ENCODE results near the gene GPC6. TPM values are rescaled to one million over a fixed set of nuclear protein-coding genes. Genes with fewer than 3 reads are reported as not detected.
"Not testable (repeated sequence)": the region's sequence is repeated elsewhere in the genome, so short reads cannot be mapped to it uniquely, and the experiment has no call there.

GPC6 gene
- total and polyA plus RNA-seq, 9 of the 15 experiments (the other 6 are each of a cell fraction or from before 2014, with no cell fraction given): under 0.01 to 0.20 (median 0.01) TPM; not detected in 4

- H2AFZ ChIP-seq (ENCODE audit: low read depth, low read length); DNase-seq (ENCODE audit: extremely low read depth in 1 of 4, low spot score in 3 of 4); CTCF ChIA-PET (ENCODE audit: low intra/inter-chr PET ratio); H3K27me3 ChIP-seq (ENCODE audit: control insufficient read depth in 2 of 2, insufficient read depth in 2 of 2, low read length in 2 of 2); H3K9me3 ChIP-seq (replicated peaks; ENCODE audit: control insufficient read depth, insufficient read depth, low read depth, low read length); BruUV-seq (replicated peaks); H3K4me2 ChIP-seq (ENCODE audit: insufficient read depth, low read length); H4K20me1 ChIP-seq (replicated peaks; ENCODE audit: control insufficient read depth, insufficient read depth, low read length); H3K9ac ChIP-seq (ENCODE audit: insufficient read depth in 1 of 2, low read depth in 2 of 2, low read length in 2 of 2); POLR2A ChIA-PET; H3K4me1 ChIP-seq (replicated peaks in 1 of 2; ENCODE audit: control insufficient read depth in 2 of 2, insufficient read depth in 2 of 2, low read length in 2 of 2); ATAC-seq; H3K36me3 ChIP-seq (ENCODE audit: control insufficient read depth, insufficient read depth, low read length); intact Hi-C loops (cut with micrococcal nuclease); H3K79me2 ChIP-seq (ENCODE audit: control insufficient read depth, insufficient read depth, low read length); FAIRE-seq; H3K4me3 ChIP-seq; H3K27ac ChIP-seq (ENCODE audit: extremely low read depth, low read depth, low read length); H3K9me1 ChIP-seq (ENCODE audit: control insufficient read depth, insufficient read depth, low read length): not testable (repeated sequence)
- 0% methylated on average over 3 of the region's 21 CpGs for WGBS (ENCODE audit: insufficient coverage, low coverage, missing lambda C conversion rate)
- in situ Hi-C loops (cut with MboI): loop anchor here (25.0 kb wide), 1 partner anchor 309 kb away; no protein-coding TSS in a partner anchor
These were observed 269.5 kb downstream of the GPC6 start for GRCh38 chr13:93496117-93496516.

- no peaks in the 10 kb centered on the region for H3K79me2 ChIP-seq (ENCODE audit: control insufficient read depth, insufficient read depth, low read length)
- POLR2A ChIA-PET: no interaction called here
- DNase-seq (ENCODE audit: extremely low read depth in 1 of 4, low spot score in 3 of 4): no peak
- WGBS (ENCODE audit: insufficient coverage, low coverage, missing lambda C conversion rate): 1% methylated on average over 7 of the region's 8 CpGs
- H3K4me1 ChIP-seq (replicated peaks in 1 of 2; ENCODE audit: control insufficient read depth in 2 of 2, insufficient read depth in 2 of 2, low read length in 2 of 2): no peaks in the 10 kb centered on the region
- intact Hi-C loops (cut with micrococcal nuclease): no loop called here
- H4K20me1 ChIP-seq (replicated peaks; ENCODE audit: control insufficient read depth, insufficient read depth, low read length): no peaks in the 10 kb centered on the region
- in situ Hi-C loops (cut with MboI): loop anchor here (25.0 kb wide), 1 partner anchor 310 kb away; no protein-coding TSS in a partner anchor
- no peaks in the 10 kb centered on the region for H3K27me3 ChIP-seq (ENCODE audit: control insufficient read depth in 2 of 2, insufficient read depth in 2 of 2, low read length in 2 of 2)
- H3K27ac ChIP-seq (ENCODE audit: extremely low read depth, low read depth, low read length): no peak overlapping the region
- no peak for FAIRE-seq
- H2AFZ ChIP-seq (ENCODE audit: low read depth, low read length): no peak overlapping the region
- no peak for ATAC-seq
- no peaks in the 10 kb centered on the region for H3K36me3 ChIP-seq (ENCODE audit: control insufficient read depth, insufficient read depth, low read length)
- no TSS peak for BruUV-seq (replicated peaks)
- no peaks in the 10 kb centered on the region for H3K9me1 ChIP-seq (ENCODE audit: control insufficient read depth, insufficient read depth, low read length)
- H3K4me3 ChIP-seq: no peak overlapping the region
- H3K9me3 ChIP-seq (replicated peaks; ENCODE audit: control insufficient read depth, insufficient read depth, low read depth, low read length): no peaks in the 10 kb centered on the region
- no peak overlapping the region for H3K9ac ChIP-seq (ENCODE audit: insufficient read depth in 1 of 2, low read depth in 2 of 2, low read length in 2 of 2)
- no peak overlapping the region for H3K4me2 ChIP-seq (ENCODE audit: insufficient read depth, low read length)
- CTCF ChIA-PET (ENCODE audit: low intra/inter-chr PET ratio): no interaction called here
- TF ChIP-seq TRIM25 (IDR thresholded peaks at IDR 0.05; ENCODE audit: borderline replicate concordance): no peak
- no peak for TF ChIP-seq CREB3 (tag; conservative IDR thresholded peaks at IDR 0.05; ENCODE audit: low read depth)
- no peak for TF ChIP-seq ZNF655 (CRISPR knock-in tag; IDR thresholded peaks at IDR 0.05)
- no peak for TF ChIP-seq ZNF384 (IDR thresholded peaks at IDR 0.05; ENCODE audit: low read depth, low read length)
- no peak for TF ChIP-seq IRF1 (CRISPR knock-in tag; IDR thresholded peaks at IDR 0.05; ENCODE audit: borderline replicate concordance)
- no peak for TF ChIP-seq ZBTB33 (CRISPR knock-in tag; IDR thresholded peaks at IDR 0.05)
These were observed 270.5 kb downstream of the GPC6 start for GRCh38 chr13:93496985-93497673.
